LNCaP clone FGC (cell line): ENCODE data around the gene MLLT3.

Source experiments
- DNase-seq: peaks from one replicate; pipeline ENCODE4 v3.0.0-alpha.2; 2011; ENCODE audit warnings: low read depth
- H3K4me3 ChIP-seq: 2 replicates; pipeline ENCODE4 v1.5.1; 2011; ENCODE audit warnings: mild to moderate bottlenecking, low read depth, low read length, control low read depth
- CTCF ChIP-seq: IDR thresholded peaks from 2 replicates; pipeline ENCODE4 v1.5.1; 2012; ENCODE audit warnings: mild to moderate bottlenecking; ENCODE audit not compliant: control insufficient read depth, insufficient read depth; ENCODE audit errors: extremely low read depth

MLLT3 gene

GRCh38 chr9:20570087-20570486, 52.2 kb downstream of the MLLT3 start:
- DNase-seq: no peak
- no peak overlapping the region for H3K4me3 ChIP-seq

GRCh38 chr9:20569525-20569924, 52.8 kb downstream of the MLLT3 start:
- no peak for TF ChIP-seq CTCF
- peak; percentile 76 for DNase-seq
- H3K4me3 ChIP-seq: peak overlapping the region; percentile 22; the same call in 1 of the 2 replicates

More at GRCh38 chr9:20570087-20570486, 52.2 kb downstream of the MLLT3 start:
- no peak for TF ChIP-seq CTCF

GRCh38 chr9:20568400-20568799, 53.9 kb downstream of the MLLT3 start:
- no peak for DNase-seq
- no peak for TF ChIP-seq CTCF
- no peak overlapping the region for H3K4me3 ChIP-seq

- DNase-seq: peak; percentile 96
- no peak overlapping the region for H3K4me3 ChIP-seq
- no peak for TF ChIP-seq CTCF
Observed at GRCh38 chr9:20566401-20566800, 55.9 kb downstream of the MLLT3 start.

- no peak for DNase-seq
- H3K4me3 ChIP-seq: no peak overlapping the region
- TF ChIP-seq CTCF: no peak
Observed at GRCh38 chr9:20564650-20565049, 57.6 kb downstream of the MLLT3 start.

GRCh38 chr9:20563917-20564316, 58.4 kb downstream of the MLLT3 start:
- H3K4me3 ChIP-seq: no peak overlapping the region
- TF ChIP-seq CTCF: no peak
- DNase-seq: no peak

- TF ChIP-seq CTCF: no peak
- DNase-seq: no peak
- no peak overlapping the region for H3K4me3 ChIP-seq
Observed at GRCh38 chr9:20562051-20562450, 60.2 kb downstream of the MLLT3 start.
